SK-N-SH treated with all-trans-retinoic acid at 6 μM for 48 hours (cell line): Measurements from ENCODE around the gene DDX41.

Source experiments
- ATAC-seq: fragments of 200-7000 bp; cut with Tn5 transposase; 3 replicates; pipeline ENCODE4 v1.9.1; 2020; ENCODE audit warnings: mild to moderate bottlenecking, moderate library complexity
- ARNTL ChIP-seq: fragments of 450-650 bp; formaldehyde crosslinking; IDR thresholded peaks from 2 replicates; pipeline ENCODE4 v1.5.0; 2020; ENCODE audit warnings: low read depth, mild to moderate bottlenecking, moderate library complexity, borderline replicate concordance
- BACH2 ChIP-seq: fragments of 250-450 bp; sonication (Bioruptor Pico); IDR thresholded peaks from 2 replicates; pipeline ENCODE4 v1.9.0; 2021; ENCODE audit warnings: mild to moderate bottlenecking, borderline replicate concordance
- CSDC2 ChIP-seq: fragments of 250-450 bp; sonication (Bioruptor Pico); IDR thresholded peaks from 2 replicates; pipeline ENCODE4 v1.5.0; 2020; ENCODE audit warnings: mild to moderate bottlenecking, moderate library complexity
- ESRRG ChIP-seq: fragments of 250-450 bp; sonication (Bioruptor Pico); IDR thresholded peaks from 2 replicates; pipeline ENCODE4 v1.6.1; 2021; ENCODE audit warnings: mild to moderate bottlenecking
- GLIS3 ChIP-seq: fragments of 250-450 bp; sonication (Bioruptor Pico); IDR thresholded peaks from 2 replicates; pipeline ENCODE4 v1.5.0; 2020; ENCODE audit warnings: mild to moderate bottlenecking, moderate library complexity
- ISL1 ChIP-seq: fragments of 250-450 bp; sonication (Bioruptor Pico); IDR thresholded peaks from 2 replicates; pipeline ENCODE4 v2.1.2; 2022; ENCODE audit warnings: mild to moderate bottlenecking, moderate library complexity
- OSR1 ChIP-seq: fragments of 250-450 bp; sonication (Bioruptor Pico); IDR thresholded peaks from 2 replicates; pipeline ENCODE4 v1.8.0; 2022; ENCODE audit warnings: moderate library complexity, mild to moderate bottlenecking, inconsistent platforms
- PPARA ChIP-seq: fragments of 250-450 bp; sonication (Bioruptor Pico); IDR thresholded peaks from 2 replicates; pipeline ENCODE4 v1.5.0; 2020; ENCODE audit warnings: mild to moderate bottlenecking, borderline replicate concordance
- RARB ChIP-seq: fragments of 250-450 bp; sonication (Bioruptor Pico); IDR thresholded peaks from 2 replicates; pipeline ENCODE4 v1.8.0; 2021; ENCODE audit warnings: mild to moderate bottlenecking, moderate library complexity
- SNAI2 ChIP-seq: fragments of 250-450 bp; sonication (Bioruptor Pico); IDR thresholded peaks from 2 replicates; pipeline ENCODE4 v1.5.0; 2020; ENCODE audit warnings: mild to moderate bottlenecking, moderate library complexity
- TCF4 ChIP-seq: fragments of 250-450 bp; sonication (Bioruptor Pico); IDR thresholded peaks from 2 replicates; pipeline ENCODE4 v1.8.0; 2021; ENCODE audit warnings: mild to moderate bottlenecking, moderate library complexity, borderline replicate concordance
- TOX ChIP-seq: fragments of 250-450 bp; sonication (Bioruptor Pico); IDR thresholded peaks from 2 replicates; pipeline ENCODE4 v1.8.0; 2021; ENCODE audit warnings: mild to moderate bottlenecking, moderate library complexity, borderline replicate concordance
- ZC3H10 ChIP-seq: fragments of 250-450 bp; sonication (Bioruptor Pico); IDR thresholded peaks from 2 replicates; pipeline ENCODE4 v1.5.1; 2021; ENCODE audit warnings: mild to moderate bottlenecking, moderate library complexity
- ZFP3 ChIP-seq: fragments of 250-450 bp; sonication (Bioruptor Pico); IDR thresholded peaks from 2 replicates; pipeline ENCODE4 v1.5.0; 2020; ENCODE audit warnings: mild to moderate bottlenecking, moderate library complexity
- ZFP30 ChIP-seq: fragments of 450-650 bp; formaldehyde crosslinking; IDR thresholded peaks from 2 replicates; pipeline ENCODE4 v1.5.0; 2022; ENCODE audit warnings: mild to moderate bottlenecking, moderate library complexity
- ZNF565 ChIP-seq: fragments of 450-650 bp; formaldehyde crosslinking; conservative IDR thresholded peaks from 2 replicates; pipeline ENCODE4 v1.5.0; 2020; ENCODE audit warnings: low read depth, mild to moderate bottlenecking, moderate library complexity
- ZNF70 ChIP-seq: fragments of 450-650 bp; formaldehyde crosslinking; IDR thresholded peaks from 2 replicates; pipeline ENCODE4 v1.5.0; 2020; ENCODE audit warnings: mild to moderate bottlenecking, moderate library complexity
- ZNF8 ChIP-seq: fragments of 450-650 bp; formaldehyde crosslinking; IDR thresholded peaks from 2 replicates; pipeline ENCODE4 v1.5.0; 2020; ENCODE audit warnings: mild to moderate bottlenecking, moderate library complexity
- TF ChIP-seq, protein P1 (sequence below): fragments of 250-450 bp; sonication (Bioruptor Pico); IDR thresholded peaks from 2 replicates; pipeline ENCODE4 v1.8.0; 2020; ENCODE audit warnings: mild to moderate bottlenecking, moderate library complexity, borderline replicate concordance
- TF ChIP-seq, protein P2 (sequence below): fragments of 250-450 bp; sonication (Bioruptor Pico); IDR thresholded peaks from 2 replicates; pipeline ENCODE4 v1.5.1; 2021; ENCODE audit warnings: mild to moderate bottlenecking, moderate library complexity
- TF ChIP-seq, protein P3 (sequence below): fragments of 250-450 bp; sonication (Bioruptor Pico); IDR thresholded peaks from 2 replicates; pipeline ENCODE4 v1.5.0; 2020; ENCODE audit warnings: mild to moderate bottlenecking, moderate library complexity
- TF ChIP-seq, protein P4 (sequence below): fragments of 250-450 bp; sonication (Bioruptor Pico); IDR thresholded peaks from 2 replicates; pipeline ENCODE4 v1.5.1; 2020; ENCODE audit warnings: low read depth, mild to moderate bottlenecking, moderate library complexity
- TF ChIP-seq, protein P5 (sequence below): fragments of 250-450 bp; sonication (Bioruptor Pico); IDR thresholded peaks from 2 replicates; pipeline ENCODE4 v1.8.0; 2021; ENCODE audit warnings: low read depth, mild to moderate bottlenecking, moderate library complexity, borderline replicate concordance

Gene DDX41

DNA sequence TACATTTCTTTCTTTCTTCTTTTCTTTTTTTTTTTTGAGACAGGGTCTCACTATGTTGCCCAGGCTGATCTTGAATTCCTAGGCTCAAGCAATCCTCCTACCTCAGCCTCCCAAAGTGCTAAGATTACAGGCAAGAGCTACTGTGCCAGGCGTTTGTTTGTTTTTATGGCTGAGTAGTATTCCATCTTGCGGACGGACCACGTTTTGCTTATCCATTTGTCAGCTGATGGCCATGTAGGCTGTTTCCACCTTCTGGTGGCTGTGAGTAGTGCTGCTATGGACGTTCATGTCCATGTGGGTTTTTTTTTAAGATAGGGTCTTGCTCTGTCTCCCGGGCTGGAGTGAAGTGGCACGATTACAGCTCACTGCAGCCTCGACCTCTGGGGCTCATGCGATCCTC lies 9.6 kb downstream of the DDX41 start:
- TF ChIP-seq TCF4 (CRISPR knock-in tag) (no peak), ZNF70 (CRISPR knock-in tag) (no peak), GLIS3 (CRISPR knock-in tag) (no peak)
- peak; percentile 42; the same call in 2 of the 3 replicates for ATAC-seq

DNA sequence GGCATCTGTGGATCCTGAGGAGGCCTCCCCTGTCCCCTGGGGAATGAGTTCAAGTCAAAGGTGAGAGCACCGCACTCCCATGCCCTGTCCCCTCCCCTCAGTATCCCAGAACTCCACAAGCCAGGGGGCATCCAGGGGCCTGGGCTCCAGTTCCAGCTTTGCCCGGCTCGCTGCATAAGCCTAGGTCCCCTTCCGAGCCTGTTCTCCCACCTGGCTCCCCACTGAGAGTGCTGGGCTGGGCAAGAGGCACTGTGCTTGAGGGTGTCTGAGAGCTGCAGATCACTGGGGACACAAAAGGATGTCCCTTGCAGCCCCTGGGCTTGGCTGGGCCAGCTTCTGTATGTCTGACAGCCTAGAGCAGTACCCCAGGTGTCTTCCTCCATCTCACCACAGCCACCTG lies 11.7 kb downstream of the DDX41 start:
- TF ChIP-seq, protein P1, sequence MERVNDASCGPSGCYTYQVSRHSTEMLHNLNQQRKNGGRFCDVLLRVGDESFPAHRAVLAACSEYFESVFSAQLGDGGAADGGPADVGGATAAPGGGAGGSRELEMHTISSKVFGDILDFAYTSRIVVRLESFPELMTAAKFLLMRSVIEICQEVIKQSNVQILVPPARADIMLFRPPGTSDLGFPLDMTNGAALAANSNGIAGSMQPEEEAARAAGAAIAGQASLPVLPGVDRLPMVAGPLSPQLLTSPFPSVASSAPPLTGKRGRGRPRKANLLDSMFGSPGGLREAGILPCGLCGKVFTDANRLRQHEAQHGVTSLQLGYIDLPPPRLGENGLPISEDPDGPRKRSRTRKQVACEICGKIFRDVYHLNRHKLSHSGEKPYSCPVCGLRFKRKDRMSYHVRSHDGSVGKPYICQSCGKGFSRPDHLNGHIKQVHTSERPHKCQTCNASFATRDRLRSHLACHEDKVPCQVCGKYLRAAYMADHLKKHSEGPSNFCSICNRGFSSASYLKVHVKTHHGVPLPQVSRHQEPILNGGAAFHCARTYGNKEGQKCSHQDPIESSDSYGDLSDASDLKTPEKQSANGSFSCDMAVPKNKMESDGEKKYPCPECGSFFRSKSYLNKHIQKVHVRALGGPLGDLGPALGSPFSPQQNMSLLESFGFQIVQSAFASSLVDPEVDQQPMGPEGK (CRISPR knock-in tag), result no peak
- TF ChIP-seq ARNTL (CRISPR knock-in tag) (no peak), ESRRG (no peak), SNAI2 (no peak), ISL1 (CRISPR knock-in tag) (no peak), ZFP30 (CRISPR knock-in tag) (no peak)
- TF ChIP-seq, protein P2, sequence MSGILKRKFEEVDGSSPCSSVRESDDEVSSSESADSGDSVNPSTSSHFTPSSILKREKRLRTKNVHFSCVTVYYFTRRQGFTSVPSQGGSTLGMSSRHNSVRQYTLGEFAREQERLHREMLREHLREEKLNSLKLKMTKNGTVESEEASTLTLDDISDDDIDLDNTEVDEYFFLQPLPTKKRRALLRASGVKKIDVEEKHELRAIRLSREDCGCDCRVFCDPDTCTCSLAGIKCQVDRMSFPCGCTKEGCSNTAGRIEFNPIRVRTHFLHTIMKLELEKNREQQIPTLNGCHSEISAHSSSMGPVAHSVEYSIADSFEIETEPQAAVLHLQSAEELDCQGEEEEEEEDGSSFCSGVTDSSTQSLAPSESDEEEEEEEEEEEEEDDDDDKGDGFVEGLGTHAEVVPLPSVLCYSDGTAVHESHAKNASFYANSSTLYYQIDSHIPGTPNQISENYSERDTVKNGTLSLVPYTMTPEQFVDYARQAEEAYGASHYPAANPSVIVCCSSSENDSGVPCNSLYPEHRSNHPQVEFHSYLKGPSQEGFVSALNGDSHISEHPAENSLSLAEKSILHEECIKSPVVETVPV (CRISPR knock-in tag), result no peak
- TF ChIP-seq, protein P3, sequence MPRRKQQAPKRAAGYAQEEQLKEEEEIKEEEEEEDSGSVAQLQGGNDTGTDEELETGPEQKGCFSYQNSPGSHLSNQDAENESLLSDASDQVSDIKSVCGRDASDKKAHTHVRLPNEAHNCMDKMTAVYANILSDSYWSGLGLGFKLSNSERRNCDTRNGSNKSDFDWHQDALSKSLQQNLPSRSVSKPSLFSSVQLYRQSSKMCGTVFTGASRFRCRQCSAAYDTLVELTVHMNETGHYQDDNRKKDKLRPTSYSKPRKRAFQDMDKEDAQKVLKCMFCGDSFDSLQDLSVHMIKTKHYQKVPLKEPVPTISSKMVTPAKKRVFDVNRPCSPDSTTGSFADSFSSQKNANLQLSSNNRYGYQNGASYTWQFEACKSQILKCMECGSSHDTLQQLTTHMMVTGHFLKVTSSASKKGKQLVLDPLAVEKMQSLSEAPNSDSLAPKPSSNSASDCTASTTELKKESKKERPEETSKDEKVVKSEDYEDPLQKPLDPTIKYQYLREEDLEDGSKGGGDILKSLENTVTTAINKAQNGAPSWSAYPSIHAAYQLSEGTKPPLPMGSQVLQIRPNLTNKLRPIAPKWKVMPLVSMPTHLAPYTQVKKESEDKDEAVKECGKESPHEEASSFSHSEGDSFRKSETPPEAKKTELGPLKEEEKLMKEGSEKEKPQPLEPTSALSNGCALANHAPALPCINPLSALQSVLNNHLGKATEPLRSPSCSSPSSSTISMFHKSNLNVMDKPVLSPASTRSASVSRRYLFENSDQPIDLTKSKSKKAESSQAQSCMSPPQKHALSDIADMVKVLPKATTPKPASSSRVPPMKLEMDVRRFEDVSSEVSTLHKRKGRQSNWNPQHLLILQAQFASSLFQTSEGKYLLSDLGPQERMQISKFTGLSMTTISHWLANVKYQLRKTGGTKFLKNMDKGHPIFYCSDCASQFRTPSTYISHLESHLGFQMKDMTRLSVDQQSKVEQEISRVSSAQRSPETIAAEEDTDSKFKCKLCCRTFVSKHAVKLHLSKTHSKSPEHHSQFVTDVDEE, result no peak
- no peak for ATAC-seq

DNA sequence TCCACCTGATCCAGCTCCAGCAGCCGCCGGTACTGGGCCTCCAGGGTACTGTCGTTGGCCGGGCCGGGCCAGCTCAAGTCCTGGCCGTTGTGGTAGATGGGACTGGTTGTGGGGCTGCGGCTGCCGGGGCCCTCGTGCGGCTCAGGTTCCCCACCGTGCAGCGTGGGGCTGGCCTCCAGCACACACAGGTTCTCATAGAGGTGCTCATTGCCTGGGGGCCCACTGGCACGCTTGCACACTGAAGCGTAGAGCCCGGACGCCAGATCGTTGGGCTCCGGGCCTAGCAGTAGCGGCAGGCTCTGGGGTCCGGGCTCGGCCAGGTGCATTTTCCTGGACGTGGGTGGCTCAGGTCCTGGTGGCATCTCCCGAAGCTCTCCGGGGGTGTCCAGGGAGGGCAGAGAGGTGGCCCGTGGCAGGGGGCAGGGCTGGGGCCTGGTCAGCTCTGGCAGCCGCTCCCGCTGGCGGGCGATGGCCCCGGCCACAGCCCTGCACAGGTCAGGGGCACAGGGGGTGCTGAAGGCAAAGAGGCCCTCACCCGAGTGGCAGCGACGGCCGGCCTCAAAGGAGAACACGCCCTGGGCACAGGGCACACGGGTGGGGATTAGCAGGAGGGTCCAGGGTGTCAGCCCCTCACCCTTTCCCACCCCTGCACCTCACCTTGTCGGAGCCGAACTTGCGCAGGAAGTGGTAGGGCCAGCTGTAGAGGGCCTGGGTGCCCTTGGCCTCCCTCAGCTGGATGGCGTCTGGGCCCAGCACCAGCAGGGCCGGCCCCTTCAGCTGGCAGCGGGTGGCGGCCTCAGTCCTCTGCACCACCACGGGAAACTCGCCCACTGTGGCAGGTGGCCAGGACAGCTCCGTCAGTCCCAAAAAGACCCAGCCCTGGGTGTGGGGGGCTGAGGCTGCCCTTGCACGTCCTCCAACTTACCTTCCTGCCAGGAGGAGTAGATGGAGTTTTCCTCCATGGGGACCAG lies 12.4 kb downstream of the DDX41 start:
- ATAC-seq, result no peak
- TF ChIP-seq RARB (CRISPR knock-in tag), result no peak
- TF ChIP-seq, protein P2 (CRISPR knock-in tag), result no peak
- no peak for TF ChIP-seq TCF4 (CRISPR knock-in tag)
- no peak for TF ChIP-seq SNAI2
- TF ChIP-seq TOX (CRISPR knock-in tag), result no peak
- TF ChIP-seq ISL1 (CRISPR knock-in tag), result no peak
- no peak for TF ChIP-seq ZNF565 (CRISPR knock-in tag)
- no peak for TF ChIP-seq ZC3H10 (CRISPR knock-in tag)
- TF ChIP-seq, protein P1 (CRISPR knock-in tag), result no peak
- no peak for TF ChIP-seq ZFP3 (CRISPR knock-in tag)
- no peak for TF ChIP-seq CSDC2 (CRISPR knock-in tag)
- no peak for TF ChIP-seq GLIS3 (CRISPR knock-in tag)
- TF ChIP-seq PPARA (CRISPR knock-in tag), result no peak
- TF ChIP-seq, protein P4, sequence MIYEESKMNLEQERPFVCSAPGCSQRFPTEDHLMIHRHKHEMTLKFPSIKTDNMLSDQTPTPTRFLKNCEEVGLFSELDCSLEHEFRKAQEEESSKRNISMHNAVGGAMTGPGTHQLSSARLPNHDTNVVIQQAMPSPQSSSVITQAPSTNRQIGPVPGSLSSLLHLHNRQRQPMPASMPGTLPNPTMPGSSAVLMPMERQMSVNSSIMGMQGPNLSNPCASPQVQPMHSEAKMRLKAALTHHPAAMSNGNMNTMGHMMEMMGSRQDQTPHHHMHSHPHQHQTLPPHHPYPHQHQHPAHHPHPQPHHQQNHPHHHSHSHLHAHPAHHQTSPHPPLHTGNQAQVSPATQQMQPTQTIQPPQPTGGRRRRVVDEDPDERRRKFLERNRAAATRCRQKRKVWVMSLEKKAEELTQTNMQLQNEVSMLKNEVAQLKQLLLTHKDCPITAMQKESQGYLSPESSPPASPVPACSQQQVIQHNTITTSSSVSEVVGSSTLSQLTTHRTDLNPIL (CRISPR knock-in tag), result no peak
- no peak for TF ChIP-seq ZNF8 (CRISPR knock-in tag)
- TF ChIP-seq BACH2, result no peak
- no peak for TF ChIP-seq ZNF70 (CRISPR knock-in tag)
- TF ChIP-seq, protein P5, sequence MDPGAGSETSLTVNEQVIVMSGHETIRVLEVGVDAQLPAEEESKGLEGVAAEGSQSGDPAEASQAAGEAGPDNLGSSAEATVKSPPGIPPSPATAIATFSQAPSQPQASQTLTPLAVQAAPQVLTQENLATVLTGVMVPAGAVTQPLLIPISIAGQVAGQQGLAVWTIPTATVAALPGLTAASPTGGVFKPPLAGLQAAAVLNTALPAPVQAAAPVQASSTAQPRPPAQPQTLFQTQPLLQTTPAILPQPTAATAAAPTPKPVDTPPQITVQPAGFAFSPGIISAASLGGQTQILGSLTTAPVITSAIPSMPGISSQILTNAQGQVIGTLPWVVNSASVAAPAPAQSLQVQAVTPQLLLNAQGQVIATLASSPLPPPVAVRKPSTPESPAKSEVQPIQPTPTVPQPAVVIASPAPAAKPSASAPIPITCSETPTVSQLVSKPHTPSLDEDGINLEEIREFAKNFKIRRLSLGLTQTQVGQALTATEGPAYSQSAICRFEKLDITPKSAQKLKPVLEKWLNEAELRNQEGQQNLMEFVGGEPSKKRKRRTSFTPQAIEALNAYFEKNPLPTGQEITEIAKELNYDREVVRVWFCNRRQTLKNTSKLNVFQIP (CRISPR knock-in tag), result no peak
- no peak for TF ChIP-seq OSR1 (CRISPR knock-in tag)
